ENCODE results near the gene STAC. TPM values are rescaled to one million over a fixed set of nuclear protein-coding genes. Genes with fewer than 3 reads are reported as not detected.

Gene STAC
- total and polyA plus RNA-seq, 9 of the 15 experiments (the other 6 are each of a cell fraction or from before 2014, with no cell fraction given), result 0.11 TPM; not detected in 8

DNA sequence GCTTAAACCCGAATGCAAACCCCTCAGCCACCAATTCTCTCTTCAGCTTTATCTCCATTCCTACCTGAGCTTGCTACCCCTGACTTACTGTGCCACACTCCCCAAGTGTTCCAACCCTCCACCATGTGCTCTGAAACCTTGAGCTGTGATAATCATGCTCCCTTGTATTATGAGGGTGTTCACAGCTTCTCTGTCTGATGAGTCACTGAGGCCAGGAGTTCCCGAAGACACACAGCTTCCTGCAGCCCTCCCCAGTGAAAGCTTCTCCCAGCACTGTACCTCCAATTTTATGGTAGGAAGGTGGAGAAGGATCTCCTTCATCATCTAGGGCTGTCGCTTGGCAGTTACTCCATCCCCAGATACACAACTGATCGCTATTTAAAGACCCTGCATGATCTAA, 24.9 kb downstream of the STAC start:
- Histone ChIP-seq H3K27me3 (ENCODE audit: control insufficient read depth in 2 of 2, insufficient read depth in 2 of 2, low read length in 2 of 2) (no peaks in the 10 kb centered on the region), H3K36me3 (ENCODE audit: control insufficient read depth, insufficient read depth, low read length) (no peaks in the 10 kb centered on the region), H3K4me2 (ENCODE audit: insufficient read depth, low read length) (no peak overlapping the region), H3K4me3 (no peak overlapping the region), H3K4me1 (replicated peaks in 1 of 2; ENCODE audit: control insufficient read depth in 2 of 2, insufficient read depth in 2 of 2, low read length in 2 of 2) (no peaks in the 10 kb centered on the region), H3K9ac (ENCODE audit: insufficient read depth in 1 of 2, low read depth in 2 of 2, low read length in 2 of 2) (no peak overlapping the region), H3K9me1 (ENCODE audit: control insufficient read depth, insufficient read depth, low read length) (no peaks in the 10 kb centered on the region), H3K79me2 (ENCODE audit: control insufficient read depth, insufficient read depth, low read length) (no peaks in the 10 kb centered on the region), H2AFZ (ENCODE audit: low read depth, low read length) (no peak overlapping the region), H3K27ac (ENCODE audit: extremely low read depth, low read depth, low read length) (no peak overlapping the region), H4K20me1 (replicated peaks; ENCODE audit: control insufficient read depth, insufficient read depth, low read length) (no peaks in the 10 kb centered on the region), H3K9me3 (replicated peaks; ENCODE audit: control insufficient read depth, insufficient read depth, low read depth, low read length) (no peaks in the 10 kb centered on the region; the same call in 1 of the 2 replicates)
- no peak for TF ChIP-seq ZSCAN29 (IDR thresholded peaks at IDR 0.05)
- TF ChIP-seq BRF1 (IDR thresholded peaks at IDR 0.05; ENCODE audit: borderline replicate concordance, extremely low read depth, insufficient read length), result no peak
- TF ChIP-seq ZNF79 (CRISPR knock-in tag; IDR thresholded peaks at IDR 0.05; ENCODE audit: low read depth), result no peak
- TF ChIP-seq ESRRB (CRISPR knock-in tag; IDR thresholded peaks at IDR 0.05; ENCODE audit: borderline replicate concordance), result no peak
- TF ChIP-seq ILF3 (IDR thresholded peaks at IDR 0.05; ENCODE audit: borderline replicate concordance), result no peak
- no TSS peak for BruUV-seq (replicated peaks)
- DNase-seq (ENCODE audit: extremely low read depth in 1 of 4, low spot score in 3 of 4), result no peak
- WGBS (ENCODE audit: insufficient coverage, low coverage, missing lambda C conversion rate), result 0% methylated on average over 4 of the region's 4 CpGs
- ChIA-PET POLR2A (interaction anchor here (0.5 kb wide), 1 partner anchor 18 kb away, joined by 4 read pairs; no protein-coding TSS in a partner anchor), CTCF (ENCODE audit: low intra/inter-chr PET ratio) (no interaction called here)
- FAIRE-seq, result no peak
- in situ Hi-C loops (cut with MboI), result no loop called here
- no peak for ATAC-seq
- intact Hi-C loops (cut with micrococcal nuclease), result loop anchor here (5.0 kb wide), 1 partner anchor 297 kb away; no protein-coding TSS in a partner anchor

DNA sequence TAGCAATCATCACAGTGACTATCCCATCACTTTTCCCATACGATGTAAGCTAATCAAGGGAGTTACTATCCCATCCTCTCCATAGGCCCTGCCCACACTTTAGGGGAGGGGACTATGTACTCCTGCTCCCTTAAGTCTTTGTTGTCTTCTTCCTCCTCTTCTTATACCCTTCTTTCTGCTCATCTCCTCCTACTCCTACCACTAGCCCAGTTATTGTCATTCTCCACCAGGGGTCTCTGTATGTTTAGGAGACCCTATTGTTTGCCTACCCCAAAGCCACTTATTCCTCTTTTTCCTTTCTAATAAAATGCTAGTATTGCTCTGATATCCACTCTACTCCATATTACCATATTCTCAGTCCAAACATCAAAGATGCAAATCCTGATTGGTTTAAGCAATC, 27.8 kb downstream of the STAC start:
- FAIRE-seq, result no peak
- no peaks in the 10 kb centered on the region; the same call in none of the 2 replicates for H3K9me3 ChIP-seq (replicated peaks; ENCODE audit: control insufficient read depth, insufficient read depth, low read depth, low read length)
- intact Hi-C loops (cut with micrococcal nuclease), result loop anchor here (5.0 kb wide), 1 partner anchor 294 kb away; no protein-coding TSS in a partner anchor
- 0% methylated on average over 1 of the region's 1 CpG for WGBS (ENCODE audit: insufficient coverage, low coverage, missing lambda C conversion rate)
- H3K9me1 ChIP-seq (ENCODE audit: control insufficient read depth, insufficient read depth, low read length), result no peaks in the 10 kb centered on the region
- DNase-seq (ENCODE audit: extremely low read depth in 1 of 4, low spot score in 3 of 4), result no peak
- ATAC-seq, result no peak
- no peak overlapping the region for H3K4me2 ChIP-seq (ENCODE audit: insufficient read depth, low read length)
- no peak overlapping the region for H3K4me3 ChIP-seq
- POLR2A ChIA-PET, result no interaction called here
- no peaks in the 10 kb centered on the region for H3K79me2 ChIP-seq (ENCODE audit: control insufficient read depth, insufficient read depth, low read length)
- no peaks in the 10 kb centered on the region for H3K4me1 ChIP-seq (replicated peaks in 1 of 2; ENCODE audit: control insufficient read depth in 2 of 2, insufficient read depth in 2 of 2, low read length in 2 of 2)
- no peak for TF ChIP-seq PHF20 (IDR thresholded peaks at IDR 0.05; ENCODE audit: partially characterized antibody)
- TF ChIP-seq CTCF (IDR thresholded peaks at IDR 0.05 in 2 of 3, conservative IDR thresholded peaks at IDR 0.05 in 1 of 3; ENCODE audit: insufficient read depth in 2 of 3, low read depth in 1 of 3, low read length in 3 of 3), result 0 out of 6 replicates have a peak, but pooled peaks of 1 of the 3 experiments have one; percentile 3
- peak; percentile 5 to 35; a peak in 1 of 4 replicates for TF ChIP-seq RAD21 (CRISPR knock-in tag; conservative IDR thresholded peaks at IDR 0.05 in 1 of 2, IDR thresholded peaks at IDR 0.05 in 1 of 2)
- no peak for TF ChIP-seq C11orf30 (IDR thresholded peaks at IDR 0.05; ENCODE audit: low read depth)
- no peak overlapping the region for H3K9ac ChIP-seq (ENCODE audit: insufficient read depth in 1 of 2, low read depth in 2 of 2, low read length in 2 of 2)
- no peaks in the 10 kb centered on the region for H4K20me1 ChIP-seq (replicated peaks; ENCODE audit: control insufficient read depth, insufficient read depth, low read length)
- in situ Hi-C loops (cut with MboI), result no loop called here
- CTCF ChIA-PET (ENCODE audit: low intra/inter-chr PET ratio), result no interaction called here
- no peak overlapping the region for H3K27ac ChIP-seq (ENCODE audit: extremely low read depth, low read depth, low read length)
- H3K27me3 ChIP-seq (ENCODE audit: control insufficient read depth in 2 of 2, insufficient read depth in 2 of 2, low read length in 2 of 2), result no peaks in the 10 kb centered on the region
- no peak overlapping the region for H2AFZ ChIP-seq (ENCODE audit: low read depth, low read length)
- no TSS peak for BruUV-seq (replicated peaks)
- H3K36me3 ChIP-seq (ENCODE audit: control insufficient read depth, insufficient read depth, low read length), result no peaks in the 10 kb centered on the region

All from K562 (cell line).